HTERT RPE-1 (cell line): ENCODE data around the gene SLC47A2.
"Not testable (repeated sequence)": the region's sequence is repeated elsewhere in the genome, so short reads cannot be mapped to it uniquely, and the experiment has no call there.

Source experiments
- in situ Hi-C: fragments of 300-500 bp; cut with MboI; formaldehyde crosslinking; loops from 4 replicates; pipeline ENCODE4 v1.14.3; 2020; ENCODE audit warnings: low sequenced_read_pairs

SLC47A2 gene

DNA sequence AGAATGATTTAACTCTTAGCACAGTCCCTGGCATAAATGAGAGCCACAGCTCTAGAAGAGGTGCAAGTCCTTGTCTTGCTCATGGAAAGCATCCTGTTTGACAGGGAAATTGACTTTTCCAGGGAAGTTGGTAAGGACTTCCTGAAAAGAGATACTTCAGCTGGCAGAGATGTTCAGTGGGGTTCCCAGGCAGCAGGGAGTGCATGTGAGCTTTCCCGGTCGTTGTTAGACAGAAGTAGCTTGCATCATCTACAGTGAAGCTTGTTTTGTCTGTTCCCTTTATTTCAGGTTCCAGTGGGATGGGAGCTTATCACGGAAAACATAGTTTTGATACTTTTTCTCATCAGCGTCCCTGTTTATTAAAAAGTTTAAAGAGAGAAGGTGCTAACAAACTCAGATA is 45.0 kb downstream of the SLC47A2 start:
- in situ Hi-C loops: no loop called here

DNA sequence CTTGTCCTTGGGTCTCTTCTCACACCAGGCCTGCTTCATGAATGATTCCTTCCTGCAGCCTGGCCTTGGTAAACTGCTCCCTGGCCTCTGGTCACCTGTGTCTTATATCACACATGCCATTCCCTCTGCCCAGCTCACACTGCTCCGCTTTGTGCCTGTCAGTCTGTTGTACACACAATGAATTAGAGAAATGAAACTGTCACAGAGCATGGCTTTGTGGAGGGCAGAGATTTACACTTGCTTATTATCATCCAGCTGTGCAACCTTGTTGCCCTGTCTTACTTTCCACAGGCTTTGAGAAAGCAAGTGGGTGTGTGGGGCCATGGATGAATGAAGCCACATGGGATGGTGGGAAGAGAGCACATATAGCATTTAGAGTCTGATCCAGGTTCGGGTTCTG is 45.5 kb downstream of the SLC47A2 start:
- in situ Hi-C loops: no loop called here

DNA sequence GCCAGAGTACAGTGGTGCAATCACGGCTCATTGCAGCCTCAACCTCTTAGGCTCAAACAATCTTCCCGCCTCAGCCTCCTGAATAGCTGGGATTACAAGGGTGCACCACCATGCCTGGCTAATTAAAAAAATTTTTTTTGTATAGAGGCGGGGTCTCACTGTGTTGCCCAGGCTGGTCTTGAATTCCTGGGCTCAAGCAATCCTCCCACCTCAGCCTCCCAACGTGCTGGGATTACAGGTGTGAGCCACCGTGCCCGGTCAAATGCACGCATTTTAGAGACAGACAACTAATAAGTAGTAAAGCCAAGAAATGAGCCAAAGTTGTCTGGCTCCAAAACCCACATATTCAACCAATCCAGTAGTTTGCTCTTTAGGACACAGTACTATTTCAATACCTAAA is 46.7 kb downstream of the SLC47A2 start:
- in situ Hi-C loops: not testable (repeated sequence)

DNA sequence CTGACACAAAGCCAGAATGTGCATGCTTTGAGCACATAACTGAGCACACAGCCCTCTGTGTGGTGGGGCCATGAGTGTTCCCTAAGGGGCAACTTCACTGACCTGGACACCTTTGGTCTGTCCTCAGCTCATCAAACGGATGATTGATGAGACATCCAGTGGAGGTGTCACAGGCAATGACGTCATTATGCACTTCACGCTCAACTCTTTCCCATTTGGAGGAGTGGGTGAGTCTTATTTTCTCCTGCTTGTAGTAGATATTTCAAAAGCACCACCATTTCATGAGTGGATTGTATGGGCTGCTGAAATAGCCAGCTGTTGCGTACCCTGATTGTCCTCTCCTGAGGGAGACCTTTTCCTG is 51.6 kb downstream of the SLC47A2 start:
- in situ Hi-C loops: no loop called here

DNA sequence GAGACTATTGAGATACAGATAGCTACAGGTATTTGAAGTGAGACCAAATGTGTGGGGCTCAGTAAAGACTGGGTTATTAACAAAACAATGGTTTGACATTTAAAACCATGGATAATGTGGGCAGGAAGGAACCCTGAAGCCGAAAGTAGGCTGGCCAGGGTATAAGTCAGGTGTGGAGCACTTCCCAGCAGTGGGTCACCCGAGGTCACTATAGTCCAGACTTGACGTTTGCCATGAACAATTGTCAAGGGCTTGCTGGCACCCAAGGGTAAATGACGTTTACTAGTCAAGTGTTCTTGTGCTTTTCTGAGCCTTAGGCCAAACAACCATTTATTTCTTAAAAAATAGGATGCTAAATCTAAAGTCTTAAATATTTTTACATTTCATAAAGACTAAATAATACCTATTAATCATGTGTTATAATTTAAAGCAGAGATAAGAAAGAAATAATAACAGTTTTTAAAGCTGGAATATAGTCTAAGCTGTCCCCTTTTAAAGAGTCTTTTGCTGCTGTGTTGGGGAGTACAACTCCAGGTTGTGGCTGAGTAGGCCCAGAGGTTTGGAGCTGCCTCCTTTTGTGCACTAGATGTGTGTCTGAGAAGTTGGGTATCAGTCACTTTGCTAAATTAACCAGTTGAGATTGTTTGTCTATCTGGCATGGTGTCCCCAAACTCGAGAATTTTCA is 52.1 kb downstream of the SLC47A2 start:
- in situ Hi-C loops: no loop called here

DNA sequence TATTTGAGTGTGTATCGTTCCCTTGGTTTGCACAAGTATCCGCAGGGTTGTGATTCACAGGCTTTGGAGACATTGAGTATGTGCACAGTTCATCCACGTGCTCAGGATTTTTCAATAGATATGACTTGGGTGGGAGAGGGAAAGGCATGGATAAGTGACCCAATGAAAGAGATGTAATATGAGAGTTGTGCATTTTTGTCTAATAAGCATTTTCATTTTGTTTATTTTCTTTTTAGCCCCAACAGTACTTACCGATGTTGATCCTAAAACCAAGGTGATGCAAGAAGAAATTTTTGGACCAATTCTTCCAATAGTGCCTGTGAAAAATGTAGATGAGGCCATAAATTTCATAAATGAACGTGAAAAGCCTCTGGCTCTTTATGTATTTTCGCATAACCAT is 53.3 kb downstream of the SLC47A2 start:
- in situ Hi-C loops: no loop called here

DNA sequence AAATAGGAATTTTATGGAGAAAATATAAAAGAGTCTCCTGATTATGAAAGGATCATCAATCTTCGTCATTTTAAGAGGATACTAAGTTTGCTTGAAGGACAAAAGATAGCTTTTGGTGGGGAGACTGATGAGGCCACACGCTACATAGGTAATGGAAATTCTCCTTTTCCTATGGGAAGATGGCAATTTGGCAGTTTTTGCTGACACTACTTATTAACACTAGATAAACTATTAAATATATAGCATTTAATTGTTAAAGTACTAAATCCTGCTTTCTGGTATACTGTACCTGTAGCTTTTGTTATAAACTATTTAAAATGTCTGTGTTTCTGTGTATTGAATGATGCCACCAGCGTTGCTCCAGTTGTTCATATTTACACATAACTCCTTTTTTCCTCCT is 55.3 kb downstream of the SLC47A2 start:
- in situ Hi-C loops: no loop called here

DNA sequence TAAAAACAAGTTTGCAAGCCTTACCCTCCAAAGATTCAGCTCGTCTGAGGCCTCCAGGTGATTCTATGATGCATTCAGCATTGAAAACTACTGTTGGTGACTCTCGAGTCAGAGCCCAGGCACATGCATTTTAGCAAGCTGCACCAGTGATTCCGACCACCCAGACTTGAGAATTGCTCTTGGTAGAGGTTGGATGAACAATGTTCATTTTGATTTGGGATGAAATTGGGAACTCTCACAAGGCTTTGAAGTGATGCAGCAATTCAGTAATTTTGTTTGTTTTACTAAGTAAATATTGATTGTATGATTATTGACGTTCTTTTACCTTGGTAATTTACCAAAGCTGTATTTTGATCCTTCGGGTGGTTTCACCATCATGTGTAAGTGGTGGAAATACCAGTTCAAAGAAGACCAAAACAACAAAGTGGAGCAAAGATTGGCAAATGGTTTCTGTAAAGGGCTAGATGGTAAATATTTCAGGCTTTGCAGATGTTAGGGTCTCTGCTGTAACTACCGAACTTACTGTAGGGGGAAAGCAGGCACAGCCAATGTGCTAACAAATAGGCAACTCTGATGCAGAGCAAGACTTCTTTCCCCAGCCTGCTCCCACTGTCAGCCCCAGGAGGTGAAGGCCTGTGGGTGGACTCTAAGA is 56.0 kb downstream of the SLC47A2 start:
- in situ Hi-C loops: no loop called here

DNA sequence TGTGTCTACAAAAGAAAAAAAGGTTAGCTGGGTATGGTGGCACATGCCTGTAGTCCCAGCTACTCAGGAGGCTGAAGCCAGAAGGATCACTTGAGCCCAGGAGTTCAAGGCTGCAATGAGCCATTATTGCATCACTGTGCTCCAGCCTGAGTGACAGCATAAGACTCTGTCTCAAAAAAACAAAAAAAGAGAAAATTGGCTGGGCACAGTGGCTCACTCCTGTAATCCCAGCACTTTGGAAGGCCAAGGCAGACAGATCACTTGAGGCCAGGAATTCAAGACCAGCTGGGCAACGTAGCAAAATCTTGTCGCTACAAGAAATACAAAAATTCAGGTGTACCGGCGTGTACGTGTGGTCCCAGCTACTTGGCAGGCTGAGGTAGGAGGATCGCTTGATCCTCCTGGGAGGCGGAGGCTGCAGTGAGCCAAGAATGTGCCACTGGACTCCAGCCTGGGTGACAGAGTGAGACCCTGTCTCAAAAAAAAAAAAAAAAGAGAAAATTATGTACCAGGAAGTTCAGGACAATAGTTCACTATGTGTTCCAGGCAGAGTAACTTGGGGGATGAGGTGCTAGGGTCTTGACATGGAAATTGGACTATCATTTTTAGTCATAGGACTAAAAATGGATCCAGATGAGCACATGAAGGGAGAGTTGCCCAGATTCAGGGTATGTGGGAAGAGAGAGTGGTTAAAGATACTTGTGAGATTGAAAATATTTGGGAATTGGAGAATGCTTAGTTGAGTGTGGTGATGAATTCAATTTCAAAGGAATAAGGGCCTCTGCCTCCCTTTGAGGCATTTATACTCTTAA is 56.8 kb downstream of the SLC47A2 start:
- in situ Hi-C loops: no loop called here

DNA sequence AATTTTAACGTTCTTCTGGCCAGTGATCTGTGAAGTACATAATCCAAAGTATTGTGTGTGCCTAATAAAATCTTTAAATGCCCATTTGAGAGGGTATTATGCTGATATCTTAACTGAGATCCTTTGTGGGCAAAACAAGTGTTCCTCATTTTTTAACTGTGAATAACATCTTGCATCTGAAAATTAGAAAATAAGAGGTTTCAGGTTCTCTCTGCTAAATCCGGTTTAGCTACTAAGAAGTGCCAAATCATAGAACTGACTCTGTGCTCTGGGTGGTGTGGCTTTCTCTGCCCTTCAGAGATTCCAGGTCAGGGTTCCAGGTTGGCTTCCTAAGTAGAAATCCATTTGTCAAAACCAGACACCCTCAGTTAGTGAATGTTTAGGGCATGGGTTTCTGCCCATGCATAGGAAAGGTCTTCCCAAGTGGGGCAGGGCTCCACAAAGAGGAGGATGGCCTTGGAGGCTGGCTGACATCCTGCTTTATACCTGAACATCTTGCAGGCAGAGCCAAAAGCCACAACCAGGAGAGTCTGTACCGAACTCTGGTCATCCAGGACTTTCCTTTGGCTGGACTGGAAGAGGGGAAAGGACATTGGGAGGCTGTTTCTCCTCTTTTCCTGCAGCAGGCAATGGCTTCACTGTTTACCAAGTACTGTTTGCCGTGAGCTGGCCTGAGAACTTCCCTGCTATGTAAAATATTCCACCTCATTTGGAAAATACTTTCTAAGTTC is 59.4 kb downstream of the SLC47A2 start:
- in situ Hi-C loops: no loop called here

DNA sequence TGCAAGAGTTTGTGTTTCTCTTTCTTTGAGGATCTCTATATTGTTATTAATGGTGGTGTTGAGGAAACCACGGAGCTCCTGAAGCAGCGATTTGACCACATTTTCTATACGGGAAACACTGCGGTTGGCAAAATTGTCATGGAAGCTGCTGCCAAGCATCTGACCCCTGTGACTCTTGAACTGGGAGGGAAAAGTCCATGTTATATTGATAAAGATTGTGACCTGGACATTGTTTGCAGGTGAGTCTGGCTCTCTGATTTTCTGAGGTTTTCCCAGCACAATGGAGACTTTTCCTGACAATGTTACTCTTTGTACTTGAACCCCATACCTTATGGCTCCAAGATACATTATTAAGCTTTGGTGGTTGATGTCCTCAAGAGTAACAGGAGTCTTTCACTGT is 60.0 kb downstream of the SLC47A2 start:
- in situ Hi-C loops: no loop called here

DNA sequence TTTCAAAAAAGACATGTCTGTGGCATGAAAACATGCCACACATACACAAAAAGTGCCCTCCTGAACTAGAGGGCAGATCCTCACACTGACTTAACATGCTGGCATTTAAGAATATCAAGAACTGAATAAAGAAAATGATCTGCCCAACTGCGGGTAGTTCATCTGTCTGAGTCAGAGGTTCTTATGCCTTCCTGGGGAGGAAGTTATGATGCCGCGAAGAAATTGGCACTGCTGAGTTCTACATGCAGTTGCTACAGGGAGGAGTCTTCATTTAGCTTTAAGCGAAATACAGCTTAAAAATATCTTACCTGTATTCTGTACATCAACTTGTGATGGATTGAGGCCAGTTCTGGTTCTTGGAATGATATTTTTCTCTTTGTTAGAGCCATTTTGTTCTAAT is 61.5 kb downstream of the SLC47A2 start:
- in situ Hi-C loops: no loop called here

DNA sequence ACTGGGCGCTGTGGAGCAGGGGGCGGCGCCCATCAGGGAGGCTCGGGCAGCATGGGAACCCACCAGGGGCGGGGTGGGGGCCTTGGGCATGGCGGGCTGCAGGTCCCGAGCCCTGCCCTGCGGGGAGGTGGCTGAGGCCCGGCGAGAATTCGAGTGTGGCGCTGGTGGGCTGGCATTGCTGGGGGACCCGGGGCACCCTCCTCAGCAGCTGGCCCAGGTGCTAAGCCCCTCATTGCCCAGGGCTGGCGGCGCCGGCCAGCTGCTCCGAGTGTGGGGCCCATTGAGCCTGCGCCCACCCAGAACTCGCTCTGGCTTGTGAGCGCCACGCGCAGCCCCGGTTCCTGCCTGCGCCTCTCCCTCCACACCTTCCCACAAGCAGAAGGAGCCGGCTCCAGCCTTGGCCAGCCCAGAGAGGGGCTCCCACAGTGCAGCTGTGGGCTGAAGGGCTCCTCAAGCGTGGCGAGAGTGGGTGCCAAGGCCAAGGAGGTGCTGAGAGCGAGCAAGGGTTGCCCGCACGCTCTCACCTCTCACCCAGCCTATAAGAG is 62.0 kb downstream of the SLC47A2 start:
- in situ Hi-C loops: no loop called here

DNA sequence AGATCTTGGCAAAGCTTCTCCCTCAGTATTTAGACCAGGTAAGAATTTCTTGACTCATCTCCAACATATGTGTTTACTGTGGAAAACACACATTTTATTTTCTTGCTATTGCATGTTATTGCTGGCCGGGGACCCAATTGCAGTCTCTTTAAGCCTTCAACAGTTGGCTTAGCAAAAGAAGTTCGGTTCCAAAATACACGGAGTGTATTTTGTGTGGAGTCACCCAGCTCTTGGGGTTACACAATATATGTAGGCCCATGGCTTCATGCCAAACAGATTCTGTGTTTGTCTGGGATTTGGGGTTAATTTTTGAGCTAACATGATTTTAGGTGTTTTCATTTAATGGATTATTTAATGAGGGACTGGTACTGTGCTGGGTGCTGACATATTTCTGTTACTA is 63.8 kb downstream of the SLC47A2 start:
- in situ Hi-C loops: no loop called here

DNA sequence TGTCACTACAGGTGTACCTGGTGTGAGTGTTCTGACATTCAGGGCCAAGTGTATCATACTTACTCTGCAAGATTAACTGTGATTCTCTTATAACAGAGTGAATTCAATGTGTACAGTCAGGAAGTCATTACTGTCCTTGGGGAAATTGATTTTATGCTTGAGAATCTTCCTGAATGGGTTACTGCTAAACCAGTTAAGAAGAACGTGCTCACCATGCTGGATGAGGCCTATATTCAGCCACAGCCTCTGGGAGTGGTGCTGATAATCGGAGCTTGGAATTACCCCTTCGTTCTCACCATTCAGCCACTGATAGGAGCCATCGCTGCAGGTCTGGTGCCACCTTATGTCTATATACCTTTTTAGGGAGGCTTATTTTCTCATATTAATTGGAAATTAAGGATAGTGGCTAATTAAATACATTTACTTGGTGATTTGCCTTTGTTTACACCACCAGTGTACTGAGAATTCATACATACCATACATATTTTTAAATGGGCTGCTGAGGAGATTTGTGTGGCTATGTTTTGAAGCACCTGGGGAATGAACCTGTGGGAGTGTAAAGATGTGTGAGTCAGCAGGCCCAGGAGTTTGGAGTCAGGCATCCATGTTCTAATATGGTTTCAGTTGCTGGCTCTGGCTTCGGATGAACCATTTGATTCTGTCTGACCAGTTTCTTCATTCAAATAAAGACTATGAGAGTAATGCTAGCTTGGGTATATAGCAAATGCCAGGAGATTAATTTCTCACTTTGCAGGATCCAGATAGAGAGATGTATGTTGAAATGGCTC is 64.7 kb downstream of the SLC47A2 start:
- in situ Hi-C loops: no loop called here

DNA sequence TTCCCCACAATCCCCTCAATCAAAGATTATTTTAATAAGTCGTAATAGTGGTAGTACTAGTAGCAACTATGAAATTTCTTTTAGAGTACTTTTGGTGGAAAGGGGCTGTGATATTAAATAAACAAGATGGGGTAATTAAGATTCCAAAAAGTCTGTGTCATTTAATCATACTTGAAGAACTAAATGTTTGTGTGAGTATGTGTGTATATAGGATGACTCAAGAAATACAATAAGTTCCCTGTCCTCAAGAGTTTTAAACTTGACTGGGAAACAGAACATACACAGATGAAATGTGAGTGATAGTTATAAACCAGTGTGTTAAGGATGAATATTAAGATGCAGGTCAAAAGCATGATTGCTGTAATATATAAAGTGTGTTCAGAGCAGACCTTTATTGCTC is 65.6 kb downstream of the SLC47A2 start:
- in situ Hi-C loops: no loop called here

DNA sequence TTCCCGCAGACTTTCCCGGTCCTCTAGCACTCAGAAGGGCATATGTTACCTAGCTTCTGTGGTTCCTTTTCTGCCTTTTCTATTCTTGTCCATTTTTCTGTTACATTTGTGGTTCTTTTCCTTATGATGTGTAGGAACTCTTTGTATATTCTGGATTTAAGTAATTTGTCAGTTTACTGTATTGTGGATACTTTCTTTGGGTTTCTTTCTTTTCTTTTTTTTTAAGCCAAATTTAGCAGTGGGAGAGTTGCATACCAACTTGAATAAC is 67.2 kb downstream of the SLC47A2 start:
- in situ Hi-C loops: no loop called here

DNA sequence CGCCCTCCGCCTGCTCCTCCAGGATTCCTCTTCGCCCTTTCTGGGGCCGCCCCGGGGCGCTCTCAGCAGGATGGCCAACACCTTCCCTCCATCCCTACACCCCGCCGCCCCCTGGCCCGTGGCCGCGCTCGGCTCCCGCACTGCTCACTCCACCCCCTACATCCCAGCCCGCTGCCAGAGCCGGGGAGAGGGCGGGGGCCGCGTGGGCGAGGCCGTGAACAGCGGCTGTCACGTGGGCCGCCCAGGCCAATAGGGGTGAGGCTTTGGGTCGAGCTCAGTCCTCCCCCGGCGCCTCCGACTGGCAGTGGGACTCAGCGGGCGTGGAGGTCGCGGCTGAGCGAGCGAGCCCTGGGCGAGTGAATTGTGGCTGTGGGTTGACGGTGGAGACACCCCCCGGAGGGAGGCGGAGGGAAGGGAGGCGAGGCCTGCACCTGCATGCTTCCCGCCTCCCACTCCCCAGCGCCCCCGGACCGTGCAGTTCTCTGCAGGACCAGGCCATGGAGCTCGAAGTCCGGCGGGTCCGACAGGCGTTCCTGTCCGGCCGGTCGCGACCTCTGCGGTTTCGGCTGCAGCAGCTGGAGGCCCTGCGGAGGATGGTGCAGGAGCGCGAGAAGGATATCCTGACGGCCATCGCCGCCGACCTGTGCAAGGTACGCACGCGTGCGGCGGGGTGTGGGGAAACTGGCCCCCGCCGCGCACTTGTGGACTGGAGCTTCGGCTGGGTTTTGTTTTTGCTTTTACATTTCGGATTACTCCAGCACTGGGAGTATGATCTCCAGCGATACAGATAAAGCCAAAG is 67.7 kb downstream of the SLC47A2 start, which contains the start of gene ALDH3A2:
ALDH3A2 (plus strand) TSS at position 277 of the 799 bp plus-strand sequence; CDS start at position 498, 221 bp downstream.
- in situ Hi-C loops: no loop called here

DNA sequence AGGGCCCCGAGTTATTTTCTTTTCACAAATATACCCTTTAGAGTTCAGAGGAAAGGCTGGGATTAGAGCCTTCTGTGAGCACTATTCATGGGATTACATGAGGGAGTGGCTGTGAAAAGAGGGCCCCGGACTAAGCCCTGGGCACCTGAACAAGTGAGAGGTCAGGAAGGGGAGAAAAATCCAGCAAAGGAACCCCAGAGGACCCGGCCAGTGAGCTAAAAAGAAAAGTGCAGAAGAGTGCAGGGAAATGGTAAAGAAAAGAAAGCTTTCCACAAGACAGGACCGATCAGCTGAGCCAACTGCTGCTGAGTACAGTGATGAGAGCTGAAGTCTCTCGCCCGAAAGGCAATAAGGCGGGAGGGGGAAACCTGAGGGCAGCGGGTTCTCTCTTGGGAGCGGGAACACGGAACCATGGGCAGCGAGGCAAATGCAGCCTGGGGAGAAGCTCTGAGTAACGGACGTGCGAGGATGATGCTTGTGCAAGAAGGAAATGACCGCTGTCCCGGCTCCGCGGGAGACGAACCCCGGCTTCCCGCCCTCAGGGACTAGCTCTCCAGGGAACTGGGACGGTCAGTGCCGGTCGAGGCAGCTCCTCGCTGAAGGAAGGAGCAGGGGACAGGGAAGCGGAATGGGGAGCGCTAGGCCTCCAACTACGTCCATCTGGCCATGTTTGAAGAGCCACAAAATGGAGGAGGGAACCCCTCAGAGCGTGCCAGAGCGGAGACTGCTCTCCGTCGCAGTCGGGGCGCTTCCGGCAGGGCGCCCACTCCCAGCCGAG is 68.5 kb downstream of the SLC47A2 start:
- in situ Hi-C loops: no loop called here
